Measurements from ENCODE around the gene TEPSIN. TPM values are rescaled to one million over a fixed set of nuclear protein-coding genes. Genes with fewer than 3 reads are reported as not detected.

TEPSIN gene
- total and polyA plus RNA-seq, 4 donors = 3.2 to 22.9 (median 10.7) TPM

DNA sequence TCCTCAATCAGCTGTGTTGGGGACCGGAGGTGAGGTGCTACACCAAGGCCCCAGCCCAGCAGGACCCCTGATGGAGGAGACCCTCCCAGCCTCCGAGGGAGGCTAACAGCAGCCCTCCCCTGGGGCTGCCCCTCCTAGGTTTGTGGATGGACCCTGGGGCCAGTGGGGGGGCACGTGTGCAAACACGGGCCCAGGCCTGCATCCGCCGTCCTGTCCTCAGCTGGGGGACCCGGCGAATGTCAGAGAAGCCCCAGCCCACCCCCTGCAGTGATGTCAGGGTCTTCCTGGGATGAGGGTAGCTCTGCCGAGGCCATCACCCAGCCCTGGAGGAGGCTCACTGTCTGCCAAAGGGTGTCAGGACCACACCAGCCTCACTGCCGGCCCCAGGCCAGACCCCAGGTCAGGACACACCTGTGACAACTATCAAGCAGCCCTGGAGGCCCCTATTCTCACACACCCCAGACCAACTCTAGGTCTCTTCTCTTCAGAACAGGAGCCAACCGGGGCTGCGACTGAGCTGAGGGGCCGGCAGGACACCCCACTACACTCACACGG lies 42.8 kb downstream of the TEPSIN start:
- Histone ChIP-seq H3K27ac (ENCODE audit: low read depth in 1 of 2, low read length in 2 of 2) (no peak overlapping the region), H3K36me3 (ENCODE audit: control insufficient read depth in 4 of 4, insufficient read depth in 3 of 4, low read depth in 1 of 4, low read length in 3 of 4) (no peaks in the 10 kb centered on the region), H3K9me3 (ENCODE audit: control insufficient read depth in 4 of 4, low read length in 3 of 4) (no peaks in the 10 kb centered on the region), H3K27me3 (ENCODE audit: control insufficient read depth in 4 of 4, insufficient read depth in 4 of 4, low read length in 3 of 4) (no peaks in the 10 kb centered on the region), H3K4me3 (ENCODE audit: low read depth in 1 of 3, low read length in 3 of 3) (no peak overlapping the region), H3K9ac (ENCODE audit: low read depth in 1 of 2, low read length in 2 of 2) (no peak overlapping the region), H3K4me1 (ENCODE audit: control insufficient read depth in 4 of 4, insufficient read depth in 4 of 4, low read length in 3 of 4) (no peaks in the 10 kb centered on the region)
- DNase-seq (ENCODE audit: low spot score) = no peak
- WGBS = 95% methylated on average over 14 of the region's 14 CpGs
- TF ChIP-seq, protein P1, sequence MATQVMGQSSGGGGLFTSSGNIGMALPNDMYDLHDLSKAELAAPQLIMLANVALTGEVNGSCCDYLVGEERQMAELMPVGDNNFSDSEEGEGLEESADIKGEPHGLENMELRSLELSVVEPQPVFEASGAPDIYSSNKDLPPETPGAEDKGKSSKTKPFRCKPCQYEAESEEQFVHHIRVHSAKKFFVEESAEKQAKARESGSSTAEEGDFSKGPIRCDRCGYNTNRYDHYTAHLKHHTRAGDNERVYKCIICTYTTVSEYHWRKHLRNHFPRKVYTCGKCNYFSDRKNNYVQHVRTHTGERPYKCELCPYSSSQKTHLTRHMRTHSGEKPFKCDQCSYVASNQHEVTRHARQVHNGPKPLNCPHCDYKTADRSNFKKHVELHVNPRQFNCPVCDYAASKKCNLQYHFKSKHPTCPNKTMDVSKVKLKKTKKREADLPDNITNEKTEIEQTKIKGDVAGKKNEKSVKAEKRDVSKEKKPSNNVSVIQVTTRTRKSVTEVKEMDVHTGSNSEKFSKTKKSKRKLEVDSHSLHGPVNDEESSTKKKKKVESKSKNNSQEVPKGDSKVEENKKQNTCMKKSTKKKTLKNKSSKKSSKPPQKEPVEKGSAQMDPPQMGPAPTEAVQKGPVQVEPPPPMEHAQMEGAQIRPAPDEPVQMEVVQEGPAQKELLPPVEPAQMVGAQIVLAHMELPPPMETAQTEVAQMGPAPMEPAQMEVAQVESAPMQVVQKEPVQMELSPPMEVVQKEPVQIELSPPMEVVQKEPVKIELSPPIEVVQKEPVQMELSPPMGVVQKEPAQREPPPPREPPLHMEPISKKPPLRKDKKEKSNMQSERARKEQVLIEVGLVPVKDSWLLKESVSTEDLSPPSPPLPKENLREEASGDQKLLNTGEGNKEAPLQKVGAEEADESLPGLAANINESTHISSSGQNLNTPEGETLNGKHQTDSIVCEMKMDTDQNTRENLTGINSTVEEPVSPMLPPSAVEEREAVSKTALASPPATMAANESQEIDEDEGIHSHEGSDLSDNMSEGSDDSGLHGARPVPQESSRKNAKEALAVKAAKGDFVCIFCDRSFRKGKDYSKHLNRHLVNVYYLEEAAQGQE (IDR thresholded peaks at IDR 0.05) = no peak
- no peak for TF ChIP-seq SP1 (IDR thresholded peaks at IDR 0.05)
- no peak for TF ChIP-seq JUND (IDR thresholded peaks at IDR 0.05)
- TF ChIP-seq, protein P2, sequence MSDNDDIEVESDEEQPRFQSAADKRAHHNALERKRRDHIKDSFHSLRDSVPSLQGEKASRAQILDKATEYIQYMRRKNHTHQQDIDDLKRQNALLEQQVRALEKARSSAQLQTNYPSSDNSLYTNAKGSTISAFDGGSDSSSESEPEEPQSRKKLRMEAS (IDR thresholded peaks at IDR 0.05) = no peak
- no peak for TF ChIP-seq NR2F2 (IDR thresholded peaks at IDR 0.05)
- TF ChIP-seq GABPA (IDR thresholded peaks at IDR 0.05 in 1 of 2, conservative IDR thresholded peaks at IDR 0.05 in 1 of 2) = no peak
- TF ChIP-seq FOXA1 (IDR thresholded peaks at IDR 0.05) = no peak
- TF ChIP-seq, protein P3, sequence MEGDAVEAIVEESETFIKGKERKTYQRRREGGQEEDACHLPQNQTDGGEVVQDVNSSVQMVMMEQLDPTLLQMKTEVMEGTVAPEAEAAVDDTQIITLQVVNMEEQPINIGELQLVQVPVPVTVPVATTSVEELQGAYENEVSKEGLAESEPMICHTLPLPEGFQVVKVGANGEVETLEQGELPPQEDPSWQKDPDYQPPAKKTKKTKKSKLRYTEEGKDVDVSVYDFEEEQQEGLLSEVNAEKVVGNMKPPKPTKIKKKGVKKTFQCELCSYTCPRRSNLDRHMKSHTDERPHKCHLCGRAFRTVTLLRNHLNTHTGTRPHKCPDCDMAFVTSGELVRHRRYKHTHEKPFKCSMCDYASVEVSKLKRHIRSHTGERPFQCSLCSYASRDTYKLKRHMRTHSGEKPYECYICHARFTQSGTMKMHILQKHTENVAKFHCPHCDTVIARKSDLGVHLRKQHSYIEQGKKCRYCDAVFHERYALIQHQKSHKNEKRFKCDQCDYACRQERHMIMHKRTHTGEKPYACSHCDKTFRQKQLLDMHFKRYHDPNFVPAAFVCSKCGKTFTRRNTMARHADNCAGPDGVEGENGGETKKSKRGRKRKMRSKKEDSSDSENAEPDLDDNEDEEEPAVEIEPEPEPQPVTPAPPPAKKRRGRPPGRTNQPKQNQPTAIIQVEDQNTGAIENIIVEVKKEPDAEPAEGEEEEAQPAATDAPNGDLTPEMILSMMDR (IDR thresholded peaks at IDR 0.05; ENCODE audit: low read depth, low read length, missing input control) = no peak
- TF ChIP-seq HNF4A (conservative IDR thresholded peaks at IDR 0.05) = no peak
- no peak for TF ChIP-seq RAD21 (IDR thresholded peaks at IDR 0.05)
- no peak for TF ChIP-seq FOXA2 (IDR thresholded peaks at IDR 0.05)
- no peak for TF ChIP-seq TAF1 (conservative IDR thresholded peaks at IDR 0.05)
- no peak for TF ChIP-seq HNF4G (IDR thresholded peaks at IDR 0.05)
- TF ChIP-seq RXRA (IDR thresholded peaks at IDR 0.05) = no peak
- no peak for TF ChIP-seq EGR1 (IDR thresholded peaks at IDR 0.05; ENCODE audit: low read depth in 2 of 2)
- TF ChIP-seq YY1 (IDR thresholded peaks at IDR 0.05) = no peak

DNA sequence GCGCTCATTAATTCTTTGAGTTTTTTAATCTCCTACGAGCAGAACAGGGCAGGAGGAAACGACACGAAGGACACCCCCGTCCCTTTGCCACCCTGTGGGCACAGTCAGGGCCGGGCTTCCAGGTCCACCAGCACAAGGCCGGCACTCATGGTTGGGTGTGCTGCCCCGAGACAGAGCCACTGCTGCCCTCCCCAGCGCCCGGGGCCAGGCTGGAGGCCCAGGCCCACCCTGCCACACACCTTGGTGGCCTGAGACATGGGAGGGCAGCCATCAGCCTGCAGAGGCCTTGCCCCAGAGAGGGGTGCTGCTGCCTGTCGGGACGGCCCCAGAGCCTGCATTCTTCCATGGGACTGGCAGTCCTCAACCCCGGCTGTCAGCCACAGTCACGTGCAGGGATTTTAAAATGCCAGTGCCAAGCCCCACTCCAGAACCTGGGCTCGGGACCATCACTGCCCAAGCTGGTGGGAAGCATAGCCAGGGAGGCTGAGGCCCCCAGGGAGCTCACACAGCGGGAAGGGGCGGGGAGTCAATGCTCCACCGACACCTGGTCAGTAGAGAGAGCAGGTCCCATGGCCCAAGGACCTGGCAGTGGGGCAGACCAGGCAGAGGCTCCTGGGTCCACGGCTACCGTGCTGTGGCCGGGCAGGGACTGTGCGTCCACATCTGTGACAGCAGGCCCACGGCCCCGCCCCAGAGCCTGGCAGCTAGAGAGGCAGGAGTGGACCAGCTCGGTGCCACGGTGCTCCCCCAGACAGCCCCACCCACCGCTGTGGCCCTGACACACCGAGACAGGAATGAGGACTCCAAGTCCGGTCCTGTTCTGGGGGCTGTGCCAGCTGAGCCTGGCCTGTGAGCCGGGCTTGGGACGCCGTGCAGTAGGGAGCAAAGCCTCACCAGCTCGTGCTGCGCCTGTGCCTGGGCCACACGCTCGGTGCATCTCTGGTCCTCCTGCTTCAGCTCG lies 43.6 kb downstream of the TEPSIN start:
- Histone ChIP-seq H3K4me3 (ENCODE audit: low read depth in 1 of 3, low read length in 3 of 3) (no peak overlapping the region), H3K9ac (ENCODE audit: low read depth in 1 of 2, low read length in 2 of 2) (no peak overlapping the region), H3K36me3 (ENCODE audit: control insufficient read depth in 4 of 4, insufficient read depth in 3 of 4, low read depth in 1 of 4, low read length in 3 of 4) (no peaks in the 10 kb centered on the region), H3K27ac (ENCODE audit: low read depth in 1 of 2, low read length in 2 of 2) (no peak overlapping the region), H3K27me3 (ENCODE audit: control insufficient read depth in 4 of 4, insufficient read depth in 4 of 4, low read length in 3 of 4) (no peaks in the 10 kb centered on the region), H3K9me3 (ENCODE audit: control insufficient read depth in 4 of 4, low read length in 3 of 4) (no peaks in the 10 kb centered on the region), H3K4me1 (ENCODE audit: control insufficient read depth in 4 of 4, insufficient read depth in 4 of 4, low read length in 3 of 4) (no peaks in the 10 kb centered on the region)
- 96% methylated on average over 37 of the region's 37 CpGs for WGBS
- TF ChIP-seq RXRA (IDR thresholded peaks at IDR 0.05) = no peak
- TF ChIP-seq HNF4G (IDR thresholded peaks at IDR 0.05) = no peak
- TF ChIP-seq EGR1 (IDR thresholded peaks at IDR 0.05; ENCODE audit: low read depth in 2 of 2) = no peak
- no peak for TF ChIP-seq GABPA (IDR thresholded peaks at IDR 0.05 in 1 of 2, conservative IDR thresholded peaks at IDR 0.05 in 1 of 2)
- TF ChIP-seq SP1 (IDR thresholded peaks at IDR 0.05) = no peak
- no peak for TF ChIP-seq HNF4A (conservative IDR thresholded peaks at IDR 0.05)
- TF ChIP-seq, protein P4, sequence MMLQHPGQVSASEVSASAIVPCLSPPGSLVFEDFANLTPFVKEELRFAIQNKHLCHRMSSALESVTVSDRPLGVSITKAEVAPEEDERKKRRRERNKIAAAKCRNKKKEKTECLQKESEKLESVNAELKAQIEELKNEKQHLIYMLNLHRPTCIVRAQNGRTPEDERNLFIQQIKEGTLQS (IDR thresholded peaks at IDR 0.05) = no peak
- no peak for TF ChIP-seq FOXA1 (IDR thresholded peaks at IDR 0.05)
- TF ChIP-seq, protein P2 (IDR thresholded peaks at IDR 0.05) = no peak
- no peak for TF ChIP-seq TAF1 (conservative IDR thresholded peaks at IDR 0.05)
- TF ChIP-seq YY1 (IDR thresholded peaks at IDR 0.05) = no peak
- no peak for DNase-seq (ENCODE audit: low spot score)
